ENCODE measurements around the gene EFCAB7. TPM values are rescaled to one million over a fixed set of nuclear protein-coding genes. Genes with fewer than 3 reads are reported as not detected.

Gene EFCAB7
- total and polyA plus RNA-seq, 2 experiments from 2014 or later: 4.2 to 4.9 TPM

DNA sequence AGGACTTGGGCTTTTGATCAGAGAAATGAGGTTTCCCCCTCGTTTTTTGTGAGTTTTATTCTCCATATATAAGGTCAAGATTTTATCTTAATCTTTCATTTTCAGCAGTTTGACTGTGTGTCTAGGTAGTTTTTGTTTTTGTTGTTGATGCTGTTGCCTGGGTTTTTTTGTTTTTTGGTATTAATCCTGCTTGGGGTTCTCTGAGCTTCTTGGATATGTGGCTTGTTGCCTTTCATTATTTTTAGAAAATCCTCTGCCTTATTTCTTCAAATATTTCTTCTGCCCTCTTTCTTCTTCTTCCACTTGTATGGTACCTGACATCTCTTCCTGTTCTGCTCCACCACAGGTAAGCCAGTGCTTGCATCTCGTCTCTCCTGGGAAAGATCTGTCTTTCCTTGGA is 25.0 kb downstream of the EFCAB7 start:
- no peaks in the 10 kb centered on the region for H4K20me1 ChIP-seq (replicated peaks; ENCODE audit: insufficient read depth)
- peaks cover 2% of the 10 kb centered on the region for H3K27me3 Mint-ChIP-seq (ENCODE audit: insufficient read depth, low read depth, poor library complexity)
- H2AFZ ChIP-seq: no peak overlapping the region
- no peaks in the 10 kb centered on the region for H3K9me2 ChIP-seq (ENCODE audit: insufficient read depth)
- no peak overlapping the region for H3K4me3 ChIP-seq
- no peak overlapping the region for H3K27ac ChIP-seq (ENCODE audit: low read depth)
- TF ChIP-seq CREB1 (CRISPR knock-in tag; IDR thresholded peaks at IDR 0.05; ENCODE audit: low read depth): no peak
- no peak for TF ChIP-seq NANOG (IDR thresholded peaks at IDR 0.05; ENCODE audit: borderline replicate concordance)
- TF ChIP-seq, protein P1, sequence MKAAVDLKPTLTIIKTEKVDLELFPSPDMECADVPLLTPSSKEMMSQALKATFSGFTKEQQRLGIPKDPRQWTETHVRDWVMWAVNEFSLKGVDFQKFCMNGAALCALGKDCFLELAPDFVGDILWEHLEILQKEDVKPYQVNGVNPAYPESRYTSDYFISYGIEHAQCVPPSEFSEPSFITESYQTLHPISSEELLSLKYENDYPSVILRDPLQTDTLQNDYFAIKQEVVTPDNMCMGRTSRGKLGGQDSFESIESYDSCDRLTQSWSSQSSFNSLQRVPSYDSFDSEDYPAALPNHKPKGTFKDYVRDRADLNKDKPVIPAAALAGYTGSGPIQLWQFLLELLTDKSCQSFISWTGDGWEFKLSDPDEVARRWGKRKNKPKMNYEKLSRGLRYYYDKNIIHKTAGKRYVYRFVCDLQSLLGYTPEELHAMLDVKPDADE (IDR thresholded peaks at IDR 0.05): no peak
- TF ChIP-seq POLR2AphosphoS5 (IDR thresholded peaks at IDR 0.05; ENCODE audit: low read depth): no peak
- TF ChIP-seq, protein P2, sequence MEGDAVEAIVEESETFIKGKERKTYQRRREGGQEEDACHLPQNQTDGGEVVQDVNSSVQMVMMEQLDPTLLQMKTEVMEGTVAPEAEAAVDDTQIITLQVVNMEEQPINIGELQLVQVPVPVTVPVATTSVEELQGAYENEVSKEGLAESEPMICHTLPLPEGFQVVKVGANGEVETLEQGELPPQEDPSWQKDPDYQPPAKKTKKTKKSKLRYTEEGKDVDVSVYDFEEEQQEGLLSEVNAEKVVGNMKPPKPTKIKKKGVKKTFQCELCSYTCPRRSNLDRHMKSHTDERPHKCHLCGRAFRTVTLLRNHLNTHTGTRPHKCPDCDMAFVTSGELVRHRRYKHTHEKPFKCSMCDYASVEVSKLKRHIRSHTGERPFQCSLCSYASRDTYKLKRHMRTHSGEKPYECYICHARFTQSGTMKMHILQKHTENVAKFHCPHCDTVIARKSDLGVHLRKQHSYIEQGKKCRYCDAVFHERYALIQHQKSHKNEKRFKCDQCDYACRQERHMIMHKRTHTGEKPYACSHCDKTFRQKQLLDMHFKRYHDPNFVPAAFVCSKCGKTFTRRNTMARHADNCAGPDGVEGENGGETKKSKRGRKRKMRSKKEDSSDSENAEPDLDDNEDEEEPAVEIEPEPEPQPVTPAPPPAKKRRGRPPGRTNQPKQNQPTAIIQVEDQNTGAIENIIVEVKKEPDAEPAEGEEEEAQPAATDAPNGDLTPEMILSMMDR (conservative IDR thresholded peaks at IDR 0.05; ENCODE audit: low read depth in 2 of 2): no peak
- no peak for TF ChIP-seq EZH2 (IDR thresholded peaks at IDR 0.05; ENCODE audit: low read depth, unreplicated experiment)
- H3K4me1 ChIP-seq (ENCODE audit: insufficient read depth): peaks cover 3% of the 10 kb centered on the region; the same call in 1 of the 2 replicates
- H3K36me3 ChIP-seq (ENCODE audit: insufficient read depth): no peaks in the 10 kb centered on the region
- H3K36me3 Mint-ChIP-seq (ENCODE audit: low read depth): no peaks in the 10 kb centered on the region
- H3K4me2 ChIP-seq: no peak overlapping the region
- no peaks in the 10 kb centered on the region for H3K4me1 Mint-ChIP-seq
- H3K9me3 Mint-ChIP-seq: no peaks in the 10 kb centered on the region
- no peaks in the 10 kb centered on the region for H3K27me3 ChIP-seq (ENCODE audit: insufficient read depth)
- DNase-seq (ENCODE audit: low spot score) (no peak), ATAC-seq (no peak)
- no peaks in the 10 kb centered on the region for H3K79me2 ChIP-seq (replicated peaks; ENCODE audit: insufficient read depth)
- H3F3A ChIP-seq (replicated peaks; ENCODE audit: low read depth): no peaks in the 10 kb centered on the region
- no peak overlapping the region for H3K27ac Mint-ChIP-seq
- no peak overlapping the region for H3K4me3 Mint-ChIP-seq

DNA sequence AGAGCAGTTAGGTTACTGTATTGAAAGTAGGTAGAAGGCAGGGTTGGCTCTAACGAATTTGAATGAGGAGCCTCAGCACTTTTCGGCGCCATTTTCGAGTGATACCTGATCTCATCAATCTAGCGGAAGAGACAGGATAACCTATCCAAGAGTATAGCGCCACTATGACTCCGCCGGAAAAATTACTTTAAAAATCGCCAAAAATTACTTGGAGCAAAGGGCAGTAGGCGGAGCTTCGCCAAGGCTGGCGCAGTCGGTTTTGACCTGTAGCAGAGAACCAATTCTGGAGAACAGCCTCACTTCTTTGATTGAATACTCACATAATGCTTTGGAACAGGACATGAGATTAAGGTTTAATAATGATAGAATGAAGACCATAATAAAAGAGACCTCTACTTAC is 25.6 kb downstream of the EFCAB7 start:
- Histone ChIP-seq H3K9me2 (ENCODE audit: insufficient read depth) (no peaks in the 10 kb centered on the region), H3K4me2 (no peak overlapping the region), H2AFZ (no peak overlapping the region), H3K79me2 (replicated peaks; ENCODE audit: insufficient read depth) (no peaks in the 10 kb centered on the region), H3K27ac (ENCODE audit: low read depth) (no peak overlapping the region), H3K36me3 (ENCODE audit: insufficient read depth) (no peaks in the 10 kb centered on the region), H3K4me3 (no peak overlapping the region), H3K27me3 (ENCODE audit: insufficient read depth) (no peaks in the 10 kb centered on the region), H3K4me1 (ENCODE audit: insufficient read depth) (peaks cover 3% of the 10 kb centered on the region; the same call in 1 of the 2 replicates), H3F3A (replicated peaks; ENCODE audit: low read depth) (no peaks in the 10 kb centered on the region), H4K20me1 (replicated peaks; ENCODE audit: insufficient read depth) (no peaks in the 10 kb centered on the region)
- H3K9me3 Mint-ChIP-seq: no peaks in the 10 kb centered on the region
- no peaks in the 10 kb centered on the region for H3K36me3 Mint-ChIP-seq (ENCODE audit: low read depth)
- peaks cover 2% of the 10 kb centered on the region for H3K27me3 Mint-ChIP-seq (ENCODE audit: insufficient read depth, low read depth, poor library complexity)
- ATAC-seq (no peak), DNase-seq (ENCODE audit: low spot score) (no peak)
- no peaks in the 10 kb centered on the region for H3K4me1 Mint-ChIP-seq
- H3K27ac Mint-ChIP-seq: no peak overlapping the region
- H3K4me3 Mint-ChIP-seq: no peak overlapping the region
- TF ChIP-seq NANOG (IDR thresholded peaks at IDR 0.05; ENCODE audit: borderline replicate concordance): no peak
- TF ChIP-seq, protein P1 (IDR thresholded peaks at IDR 0.05): no peak
- TF ChIP-seq, protein P3, sequence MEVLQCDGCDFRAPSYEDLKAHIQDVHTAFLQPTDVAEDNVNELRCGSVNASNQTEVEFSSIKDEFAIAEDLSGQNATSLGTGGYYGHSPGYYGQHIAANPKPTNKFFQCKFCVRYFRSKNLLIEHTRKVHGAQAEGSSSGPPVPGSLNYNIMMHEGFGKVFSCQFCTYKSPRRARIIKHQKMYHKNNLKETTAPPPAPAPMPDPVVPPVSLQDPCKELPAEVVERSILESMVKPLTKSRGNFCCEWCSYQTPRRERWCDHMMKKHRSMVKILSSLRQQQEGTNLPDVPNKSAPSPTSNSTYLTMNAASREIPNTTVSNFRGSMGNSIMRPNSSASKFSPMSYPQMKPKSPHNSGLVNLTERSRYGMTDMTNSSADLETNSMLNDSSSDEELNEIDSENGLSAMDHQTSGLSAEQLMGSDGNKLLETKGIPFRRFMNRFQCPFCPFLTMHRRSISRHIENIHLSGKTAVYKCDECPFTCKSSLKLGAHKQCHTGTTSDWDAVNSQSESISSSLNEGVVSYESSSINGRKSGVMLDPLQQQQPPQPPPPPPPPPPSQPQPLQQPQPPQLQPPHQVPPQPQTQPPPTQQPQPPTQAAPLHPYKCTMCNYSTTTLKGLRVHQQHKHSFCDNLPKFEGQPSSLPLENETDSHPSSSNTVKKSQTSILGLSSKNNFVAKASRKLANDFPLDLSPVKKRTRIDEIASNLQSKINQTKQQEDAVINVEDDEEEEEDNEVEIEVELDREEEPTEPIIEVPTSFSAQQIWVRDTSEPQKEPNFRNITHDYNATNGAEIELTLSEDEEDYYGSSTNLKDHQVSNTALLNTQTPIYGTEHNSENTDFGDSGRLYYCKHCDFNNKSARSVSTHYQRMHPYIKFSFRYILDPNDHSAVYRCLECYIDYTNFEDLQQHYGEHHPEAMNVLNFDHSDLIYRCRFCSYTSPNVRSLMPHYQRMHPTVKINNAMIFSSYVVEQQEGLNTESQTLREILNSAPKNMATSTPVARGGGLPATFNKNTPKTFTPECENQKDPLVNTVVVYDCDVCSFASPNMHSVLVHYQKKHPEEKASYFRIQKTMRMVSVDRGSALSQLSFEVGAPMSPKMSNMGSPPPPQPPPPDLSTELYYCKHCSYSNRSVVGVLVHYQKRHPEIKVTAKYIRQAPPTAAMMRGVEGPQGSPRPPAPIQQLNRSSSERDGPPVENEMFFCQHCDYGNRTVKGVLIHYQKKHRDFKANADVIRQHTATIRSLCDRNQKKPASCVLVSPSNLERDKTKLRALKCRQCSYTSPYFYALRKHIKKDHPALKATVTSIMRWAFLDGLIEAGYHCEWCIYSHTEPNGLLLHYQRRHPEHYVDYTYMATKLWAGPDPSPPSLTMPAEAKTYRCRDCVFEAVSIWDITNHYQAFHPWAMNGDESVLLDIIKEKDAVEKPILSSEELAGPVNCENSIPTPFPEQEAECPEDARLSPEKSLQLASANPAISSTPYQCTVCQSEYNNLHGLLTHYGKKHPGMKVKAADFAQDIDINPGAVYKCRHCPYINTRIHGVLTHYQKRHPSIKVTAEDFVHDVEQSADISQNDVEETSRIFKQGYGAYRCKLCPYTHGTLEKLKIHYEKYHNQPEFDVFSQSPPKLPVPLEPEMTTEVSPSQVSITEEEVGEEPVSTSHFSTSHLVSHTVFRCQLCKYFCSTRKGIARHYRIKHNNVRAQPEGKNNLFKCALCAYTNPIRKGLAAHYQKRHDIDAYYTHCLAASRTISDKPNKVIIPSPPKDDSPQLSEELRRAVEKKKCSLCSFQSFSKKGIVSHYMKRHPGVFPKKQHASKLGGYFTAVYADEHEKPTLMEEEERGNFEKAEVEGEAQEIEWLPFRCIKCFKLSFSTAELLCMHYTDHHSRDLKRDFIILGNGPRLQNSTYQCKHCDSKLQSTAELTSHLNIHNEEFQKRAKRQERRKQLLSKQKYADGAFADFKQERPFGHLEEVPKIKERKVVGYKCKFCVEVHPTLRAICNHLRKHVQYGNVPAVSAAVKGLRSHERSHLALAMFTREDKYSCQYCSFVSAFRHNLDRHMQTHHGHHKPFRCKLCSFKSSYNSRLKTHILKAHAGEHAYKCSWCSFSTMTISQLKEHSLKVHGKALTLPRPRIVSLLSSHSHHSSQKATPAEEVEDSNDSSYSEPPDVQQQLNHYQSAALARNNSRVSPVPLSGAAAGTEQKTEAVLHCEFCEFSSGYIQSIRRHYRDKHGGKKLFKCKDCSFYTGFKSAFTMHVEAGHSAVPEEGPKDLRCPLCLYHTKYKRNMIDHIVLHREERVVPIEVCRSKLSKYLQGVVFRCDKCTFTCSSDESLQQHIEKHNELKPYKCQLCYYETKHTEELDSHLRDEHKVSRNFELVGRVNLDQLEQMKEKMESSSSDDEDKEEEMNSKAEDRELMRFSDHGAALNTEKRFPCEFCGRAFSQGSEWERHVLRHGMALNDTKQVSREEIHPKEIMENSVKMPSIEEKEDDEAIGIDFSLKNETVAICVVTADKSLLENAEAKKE (CRISPR knock-in tag; IDR thresholded peaks at IDR 0.05): no peak

Data from GM23338 (cell line).